ENCODE results near the gene KXD1. TPM values are rescaled to one million over a fixed set of nuclear protein-coding genes. Genes with fewer than 3 reads are reported as not detected.

The KXD1 gene
- total RNA-seq, 1 experiment from 2014 or later: 138 TPM

DNA sequence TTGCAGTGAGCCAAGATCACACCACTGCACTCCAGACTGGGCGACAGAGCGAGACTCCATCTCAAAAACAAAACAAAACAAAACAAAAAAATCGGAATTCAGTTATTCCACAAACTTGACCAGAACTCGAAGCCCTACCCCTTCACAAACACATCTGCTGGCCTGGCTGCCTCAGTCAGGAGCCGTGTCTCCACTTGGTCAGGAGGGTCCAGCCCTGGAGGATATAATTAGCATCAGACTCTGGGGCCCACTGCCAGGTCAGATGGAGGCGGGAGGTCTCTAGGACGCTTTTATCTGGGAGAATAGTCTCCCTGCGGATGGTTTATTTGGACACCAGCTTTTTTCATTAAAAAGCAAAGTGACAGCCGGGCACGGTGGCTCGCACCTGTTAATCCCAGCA is 43.8 kb upstream of the KXD1 start:
- H4K91ac ChIP-seq (ENCODE audit: insufficient read length, low read depth, low read length): no peak overlapping the region
- no peak overlapping the region for H2AK5ac ChIP-seq (ENCODE audit: insufficient read length, low read length)
- peaks cover 9% of the 10 kb centered on the region for H3K79me2 ChIP-seq (ENCODE audit: insufficient read depth, low read length)
- no peaks in the 10 kb centered on the region for H4K20me1 ChIP-seq (ENCODE audit: control insufficient read depth, insufficient read depth, insufficient read length)
- no peak overlapping the region for H2BK5ac ChIP-seq (ENCODE audit: insufficient read length, low read length)
- no peak overlapping the region for H4K5ac ChIP-seq (ENCODE audit: insufficient read length, low read depth, low read length)
- no peaks in the 10 kb centered on the region for H3K9me3 ChIP-seq (ENCODE audit: control insufficient read depth, low read depth, low read length)
- H2BK120ac ChIP-seq (ENCODE audit: low read depth, low read length, poor library complexity, severe bottlenecking): no peak overlapping the region
- H3K4me2 ChIP-seq (ENCODE audit: insufficient read depth, insufficient read length, low read length): no peak overlapping the region
- no peak overlapping the region for H3T11ph ChIP-seq (ENCODE audit: low read length)
- Mint-ChIP-seq H3K4me1 (peaks cover 21 to 22% of the 10 kb centered on the region in 2 experiments), H3K4me3 (no peak overlapping the region), H3K9me3 (no peaks in the 10 kb centered on the region), H3K36me3 (ENCODE audit: insufficient read depth in 1 of 3, low read depth in 3 of 3) (no peaks in the 10 kb centered on the region), H3K27me3 (ENCODE audit: low read depth) (no peaks in the 10 kb centered on the region), H3K27ac (no peak overlapping the region)
- H3K27ac ChIP-seq (ENCODE audit: insufficient read length, low read depth, low read length): no peak overlapping the region
- no peak overlapping the region for H3K9ac ChIP-seq (ENCODE audit: extremely low read depth, insufficient read length, low read length)
- no peaks in the 10 kb centered on the region for H3K4me1 ChIP-seq (ENCODE audit: insufficient read depth, low read length)
- no peak overlapping the region for H3K14ac ChIP-seq (ENCODE audit: insufficient read depth, low read length)
- no peak overlapping the region for H3K56ac ChIP-seq (ENCODE audit: insufficient read length, low read depth, low read length)
- no peak overlapping the region for H3K4ac ChIP-seq (ENCODE audit: low read depth, low read length)
- no peak overlapping the region for H2AFZ ChIP-seq (ENCODE audit: low read length)
- no CpG with 5 or more reads among the region's 11 CpGs for WGBS (ENCODE audit: extremely low coverage, insufficient read length, low lambda C conversion rate)
- no peak overlapping the region for H2BK12ac ChIP-seq (ENCODE audit: insufficient read length, low read depth, low read length)
- H3K23me2 ChIP-seq (ENCODE audit: insufficient read length, low read depth, low read length, poor library complexity, severe bottlenecking): no peaks in the 10 kb centered on the region
- TF ChIP-seq CTCF (conservative IDR thresholded peaks at IDR 0.05): no peak
- H2BK20ac ChIP-seq (ENCODE audit: low read depth, low read length, poor library complexity, severe bottlenecking): no peak overlapping the region
- no peak for DNase-seq
- H2BK15ac ChIP-seq (ENCODE audit: low read depth, low read length): no peak overlapping the region
- H3K18ac ChIP-seq (ENCODE audit: insufficient read length, low read depth, low read length): no peak overlapping the region
- no peaks in the 10 kb centered on the region for H3K27me3 ChIP-seq (ENCODE audit: insufficient read depth, low read length)
- H3K23ac ChIP-seq (ENCODE audit: insufficient read length, low read depth, low read length): no peak overlapping the region
- H4K8ac ChIP-seq (replicated peaks; ENCODE audit: insufficient read length, low read depth, low read length): no peak overlapping the region
- peaks cover 5% of the 10 kb centered on the region for H3K79me1 ChIP-seq (ENCODE audit: insufficient read depth, low read depth, low read length, poor library complexity, severe bottlenecking)
